GM18870 (cell line): ENCODE measurements around the gene ZFAND3.
"Not testable (repeated sequence)": the region's sequence is repeated elsewhere in the genome, so short reads cannot be mapped to it uniquely, and the experiment has no call there.

Experiments used
- ATAC-seq: cut with Tn5 transposase; IDR thresholded peaks from one replicate; pipeline ENCODE4 v1.9.1; 2021; ENCODE audit warnings: moderate library complexity; ENCODE audit not compliant: unreplicated experiment

The ZFAND3 gene

GRCh38 chr6:37891072-37891471 is 71.5 kb downstream of the ZFAND3 start:
- ATAC-seq: no peak

GRCh38 chr6:37893257-37893656 is 73.7 kb downstream of the ZFAND3 start:
- no peak for ATAC-seq

- not testable (repeated sequence) for ATAC-seq
Observed at GRCh38 chr6:37893734-37894133, 74.2 kb downstream of the ZFAND3 start.

- ATAC-seq: no peak
Observed at GRCh38 chr6:37894585-37894984, 75.1 kb downstream of the ZFAND3 start.

GRCh38 chr6:37897321-37897720 is 77.8 kb downstream of the ZFAND3 start:
- ATAC-seq: no peak

- no peak for ATAC-seq
Observed at GRCh38 chr6:37897818-37898515, 78.4 kb downstream of the ZFAND3 start.

- ATAC-seq: no peak
Observed at GRCh38 chr6:37903351-37904340, 84.1 kb downstream of the ZFAND3 start.

GRCh38 chr6:37904590-37904989 is 85.1 kb downstream of the ZFAND3 start:
- no peak for ATAC-seq

GRCh38 chr6:37906121-37906520 is 86.6 kb downstream of the ZFAND3 start:
- no peak for ATAC-seq

GRCh38 chr6:37910998-37911397 is 91.5 kb downstream of the ZFAND3 start:
- no peak for ATAC-seq

GRCh38 chr6:37913210-37913609 is 93.7 kb downstream of the ZFAND3 start:
- no peak for ATAC-seq

- ATAC-seq: no peak
Observed at GRCh38 chr6:37915463-37915862, 95.9 kb downstream of the ZFAND3 start.

- no peak for ATAC-seq
Observed at GRCh38 chr6:37916149-37916548, 96.6 kb downstream of the ZFAND3 start.

- no peak for ATAC-seq
Observed at GRCh38 chr6:37916675-37917074, 97.1 kb downstream of the ZFAND3 start.

GRCh38 chr6:37917566-37917965 is 98.0 kb downstream of the ZFAND3 start:
- ATAC-seq: no peak

- no peak for ATAC-seq
Observed at GRCh38 chr6:37919417-37920157, 100.1 kb downstream of the ZFAND3 start.

- no peak for ATAC-seq
Observed at GRCh38 chr6:37920667-37921066, 101.1 kb downstream of the ZFAND3 start.

- ATAC-seq: no peak
Observed at GRCh38 chr6:37922563-37922962, 103.0 kb downstream of the ZFAND3 start.

GRCh38 chr6:37923514-37923913 is 104.0 kb downstream of the ZFAND3 start:
- ATAC-seq: no peak

- ATAC-seq: no peak
Observed at GRCh38 chr6:37926661-37927060, 107.1 kb downstream of the ZFAND3 start.

GRCh38 chr6:37928217-37928616 is 108.7 kb downstream of the ZFAND3 start:
- no peak for ATAC-seq
